Lower leg skin (tissue), 4 donors: Measurements from ENCODE around the gene CENATAC. TPM values are rescaled to one million over a fixed set of nuclear protein-coding genes. Genes with fewer than 3 reads are reported as not detected.
A peak's percentile ranks its signal among the peaks of the same experiment; 100 is the strongest.

Experiments used
- DNase-seq, 2 donors: peaks; one replicate each; pipeline ENCODE4 v3.0.0-alpha.2; 2019; ENCODE audit warnings: low spot score in 2 of 2
- H3K4me3 ChIP-seq: fragments of 200-600 bp; sonication (generic); 2 replicates; pipeline ENCODE4 v1.5.1; 2017; ENCODE audit warnings: mild to moderate bottlenecking, low read depth; ENCODE audit not compliant: poor library complexity, severe bottlenecking
- POLR2A ChIP-seq, 2 donors: fragments of 450-650 bp; IDR thresholded peaks; one replicate each; pipeline ENCODE4 v1.6.1; 2016 to 2017; ENCODE audit warnings: antibody characterized with exemption in 2 of 2, mild to moderate bottlenecking in 1 of 2, moderate library complexity in 1 of 2
- WGBS, 2 donors: methylation state at CpG; one replicate each; pipeline ENCODE4 v1.1.5; 2018; 5-methylcytosine and 5-hydroxymethylcytosine counted together
- intact Hi-C: fragments of 100-400 bp; cut with DNase I; formaldehyde crosslinking; loops from one replicate; pipeline ENCODE4 v1.15.0; 2023; ENCODE audit warnings: low total_unique reads
- total RNA-seq, 4 donors: library from RNA; depleted of rRNA; stranded (reverse); fragments of >200 nt; gene quantifications; one replicate each; pipeline ENCODE4 v1.1.0, GENCODE V29; 2016
- TF ChIP-seq, protein P1 (sequence below), 3 donors: fragments of 450-650 bp; IDR thresholded peaks; one replicate each; pipeline ENCODE4 v1.5.1; 2016; ENCODE audit warnings: antibody characterized with exemption in 3 of 3, mild to moderate bottlenecking in 3 of 3, moderate library complexity in 2 of 3

Gene CENATAC
- total RNA-seq, 4 donors from 2014 or later = 21.2 to 66.8 (median 39.9) TPM

DNA sequence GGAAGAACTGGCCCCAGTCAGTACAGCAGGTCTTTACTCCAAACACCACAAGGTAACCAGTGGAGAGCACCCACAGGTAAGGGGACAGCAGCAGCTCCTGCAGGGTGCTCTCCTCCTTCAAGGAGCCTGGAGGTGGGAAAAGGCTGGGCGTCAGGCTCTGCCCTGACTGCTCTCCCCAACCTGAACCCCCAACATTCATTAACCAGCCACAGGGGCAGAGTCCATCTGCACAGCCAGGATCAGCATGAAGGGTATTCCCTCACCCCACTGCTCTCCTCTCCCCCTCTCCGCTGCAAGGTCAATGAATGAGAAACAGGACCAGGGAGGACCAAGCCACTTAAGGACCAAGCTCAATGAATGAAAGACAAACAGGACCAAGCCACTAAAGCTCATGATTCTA lies 29.0 kb downstream of the CENATAC start:
- WGBS, 2 donors = 85 to 100% methylated on average over 2 of the region's 2 CpGs
- TF ChIP-seq, protein P1, sequence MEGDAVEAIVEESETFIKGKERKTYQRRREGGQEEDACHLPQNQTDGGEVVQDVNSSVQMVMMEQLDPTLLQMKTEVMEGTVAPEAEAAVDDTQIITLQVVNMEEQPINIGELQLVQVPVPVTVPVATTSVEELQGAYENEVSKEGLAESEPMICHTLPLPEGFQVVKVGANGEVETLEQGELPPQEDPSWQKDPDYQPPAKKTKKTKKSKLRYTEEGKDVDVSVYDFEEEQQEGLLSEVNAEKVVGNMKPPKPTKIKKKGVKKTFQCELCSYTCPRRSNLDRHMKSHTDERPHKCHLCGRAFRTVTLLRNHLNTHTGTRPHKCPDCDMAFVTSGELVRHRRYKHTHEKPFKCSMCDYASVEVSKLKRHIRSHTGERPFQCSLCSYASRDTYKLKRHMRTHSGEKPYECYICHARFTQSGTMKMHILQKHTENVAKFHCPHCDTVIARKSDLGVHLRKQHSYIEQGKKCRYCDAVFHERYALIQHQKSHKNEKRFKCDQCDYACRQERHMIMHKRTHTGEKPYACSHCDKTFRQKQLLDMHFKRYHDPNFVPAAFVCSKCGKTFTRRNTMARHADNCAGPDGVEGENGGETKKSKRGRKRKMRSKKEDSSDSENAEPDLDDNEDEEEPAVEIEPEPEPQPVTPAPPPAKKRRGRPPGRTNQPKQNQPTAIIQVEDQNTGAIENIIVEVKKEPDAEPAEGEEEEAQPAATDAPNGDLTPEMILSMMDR (IDR thresholded peaks at IDR 0.05) = no peak
- TF ChIP-seq POLR2A (IDR thresholded peaks at IDR 0.05) = no peak
- no peak for DNase-seq
- intact Hi-C loops = no loop called here
- H3K4me3 ChIP-seq = no peak overlapping the region

DNA sequence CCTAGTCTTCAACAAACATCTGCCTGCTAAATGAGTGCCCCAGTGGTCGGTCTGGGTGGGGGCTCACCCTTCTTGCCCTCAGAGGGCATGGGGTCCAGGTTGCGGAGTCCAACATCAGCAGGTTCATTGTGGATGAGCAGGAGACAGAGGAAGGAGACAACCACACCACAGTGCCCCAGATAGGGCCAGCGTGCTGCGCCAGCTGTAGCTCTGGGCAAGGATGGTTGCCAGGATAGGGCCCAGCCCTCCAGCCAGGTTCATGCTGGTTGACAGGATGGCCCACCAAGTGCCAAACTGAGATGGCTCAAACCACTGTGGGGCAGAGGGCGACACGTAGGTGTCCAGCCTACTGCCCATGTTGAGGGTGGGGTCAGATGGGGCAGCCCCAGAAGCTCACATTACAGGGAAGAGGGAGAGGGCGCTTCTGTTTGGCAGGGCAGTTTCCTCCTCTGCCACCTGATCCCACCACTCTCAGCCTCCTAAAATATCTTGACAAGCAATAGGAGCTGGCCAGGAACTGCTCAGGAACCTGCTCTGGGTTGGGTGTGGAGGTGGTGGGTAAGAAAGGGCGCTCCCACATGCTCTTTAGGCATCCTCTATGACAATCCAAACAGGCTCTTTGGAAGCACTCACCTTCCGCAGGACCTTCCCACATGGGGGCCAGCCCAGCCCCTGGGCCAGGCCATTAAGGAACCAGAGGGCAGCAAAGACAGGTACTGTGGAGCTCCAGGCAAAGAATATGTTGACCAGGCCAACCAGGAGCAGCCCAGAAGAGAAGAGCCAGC lies 29.8 kb downstream of the CENATAC start:
- no peak overlapping the region for H3K4me3 ChIP-seq
- 95% methylated on average over 9 of the region's 9 CpGs for WGBS, 2 donors
- TF ChIP-seq, protein P1 (IDR thresholded peaks at IDR 0.05) = no peak
- intact Hi-C loops = no loop called here
- no peak for DNase-seq

DNA sequence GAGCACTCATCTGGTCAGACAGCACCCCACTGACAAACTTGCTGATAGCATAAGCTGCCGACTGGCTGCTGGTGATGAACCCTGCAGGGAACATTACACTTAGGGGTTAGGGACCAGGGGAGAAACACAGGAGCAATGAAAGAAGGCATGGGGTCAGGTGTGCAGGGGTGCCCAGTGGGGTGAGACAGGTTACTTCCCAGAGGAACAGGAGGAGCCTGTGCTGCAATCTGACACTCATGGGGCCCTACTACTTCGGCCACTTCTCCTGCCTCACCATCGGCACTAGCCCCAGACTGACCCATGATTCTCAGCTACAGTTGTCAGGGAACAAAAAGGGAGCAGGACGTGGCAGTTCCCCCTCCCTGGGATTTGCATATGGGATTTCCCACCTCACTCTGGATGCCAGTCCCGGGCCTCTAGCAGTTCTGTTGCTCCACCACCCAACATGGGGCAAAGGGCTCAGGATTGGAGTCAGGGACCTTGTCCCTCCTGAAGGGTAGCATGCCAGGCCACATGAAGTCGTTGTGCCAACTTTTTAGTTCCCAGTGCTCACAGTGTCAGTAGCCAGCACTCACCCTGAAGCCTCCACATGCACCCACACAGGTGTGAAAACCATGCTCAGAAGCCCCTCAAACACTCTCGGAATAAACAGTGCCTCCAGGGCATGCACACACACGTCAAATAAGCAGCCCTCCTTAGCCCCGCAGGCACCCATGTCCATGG lies 30.6 kb downstream of the CENATAC start:
- no peak overlapping the region for H3K4me3 ChIP-seq
- WGBS, 2 donors = 64 to 65% methylated on average over 7 to 9 of the region's 9 CpGs
- no peak for DNase-seq

DNA sequence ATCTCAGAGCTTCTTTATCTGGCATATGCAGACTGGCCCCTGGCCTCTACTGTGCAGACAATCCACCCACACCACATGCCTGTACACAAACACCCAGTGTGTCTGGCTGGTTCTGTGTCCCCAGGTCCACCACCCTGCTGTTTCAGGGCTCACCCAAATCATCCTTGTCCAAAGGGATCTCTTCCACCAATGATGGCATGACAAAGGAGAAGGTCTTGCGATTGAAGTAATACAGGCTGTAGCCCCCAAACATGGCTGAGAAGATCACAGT lies 31.1 kb downstream of the CENATAC start:
- H3K4me3 ChIP-seq = no peak overlapping the region
- TF ChIP-seq, protein P1 (IDR thresholded peaks at IDR 0.05) = no peak
- TF ChIP-seq POLR2A (IDR thresholded peaks at IDR 0.05) = no peak
- intact Hi-C loops = no loop called here
- DNase-seq = no peak
- 89 to 100% methylated on average over 1 of the region's 1 CpG for WGBS, 2 donors

More for the DNA sequence above, 30.6 kb downstream of the CENATAC start:
- no peak for TF ChIP-seq POLR2A (IDR thresholded peaks at IDR 0.05)
- TF ChIP-seq, protein P1 (IDR thresholded peaks at IDR 0.05) = no peak
- intact Hi-C loops = no loop called here

DNA sequence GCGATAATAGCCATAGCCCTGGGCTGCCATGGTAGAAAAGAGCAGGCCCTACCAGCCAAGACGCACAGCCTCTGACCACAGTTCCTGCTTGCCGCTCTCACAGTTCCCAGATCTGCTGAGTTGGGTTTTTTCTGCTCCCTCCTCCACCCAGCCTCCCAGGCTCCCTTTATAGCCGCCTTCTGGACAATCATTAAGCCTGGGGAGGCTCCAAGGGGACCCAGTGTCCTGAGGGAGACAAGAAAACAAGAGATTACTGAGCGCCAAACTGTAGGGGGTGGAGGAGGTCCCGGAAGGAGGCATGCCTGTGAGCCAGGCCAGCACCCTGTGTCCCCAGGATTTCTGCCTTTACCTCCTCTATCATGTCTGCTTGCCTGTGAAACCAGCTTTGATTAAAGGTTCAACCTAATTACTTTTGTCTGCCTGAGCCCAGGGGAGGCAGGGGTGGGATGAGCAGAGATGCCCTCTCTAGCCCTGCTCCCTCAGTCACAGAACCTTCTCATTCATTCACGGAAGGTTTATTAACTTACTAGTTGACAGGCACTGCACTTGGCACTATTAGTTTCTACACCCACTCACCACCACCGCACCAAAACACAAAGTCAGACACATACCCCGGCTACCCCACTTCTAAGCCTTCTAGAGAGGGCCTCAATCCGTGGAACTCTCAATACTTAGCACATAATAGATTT lies 31.5 kb downstream of the CENATAC start:
- no peak overlapping the region for H3K4me3 ChIP-seq
- WGBS, 2 donors = 37 to 46% methylated on average over 10 of the region's 10 CpGs
- peak in 1 of 2 donors; percentile 28 for DNase-seq
- intact Hi-C loops = no loop called here
- TF ChIP-seq, protein P1 (IDR thresholded peaks at IDR 0.05) = no peak
- no peak for TF ChIP-seq POLR2A (IDR thresholded peaks at IDR 0.05)
